Loucy (cell line): ENCODE measurements around the gene NFYA.

Source experiments
- H2AFZ ChIP-seq: fragments of 200-600 bp; sonication (generic); 2 replicates; pipeline ENCODE4 v1.6.0; 2016; ENCODE audit warnings: antibody characterized with exemption, mild to moderate bottlenecking, low read length, moderate library complexity
- H3F3A ChIP-seq: fragments of 200-600 bp; 2 replicates; pipeline ENCODE4 v1.6.0; 2016; ENCODE audit warnings: antibody characterized with exemption, low read depth, mild to moderate bottlenecking
- H3K27me3 ChIP-seq: fragments of 200-600 bp; sonication (generic); 2 replicates; pipeline ENCODE4 v1.6.1; 2014; ENCODE audit warnings: low read length, mild to moderate bottlenecking; ENCODE audit not compliant: insufficient read depth, poor library complexity, severe bottlenecking
- H3K36me3 ChIP-seq: fragments of 200-600 bp; sonication (generic); 2 replicates; pipeline ENCODE4 v1.6.1; 2016; ENCODE audit warnings: low read length; ENCODE audit not compliant: insufficient read depth
- H3K4me1 ChIP-seq: fragments of 200-600 bp; sonication (generic); 2 replicates; pipeline ENCODE4 v1.5.1; 2014; ENCODE audit warnings: low read length, mild to moderate bottlenecking; ENCODE audit not compliant: insufficient read depth, poor library complexity, severe bottlenecking
- H3K4me2 ChIP-seq: fragments of 200-600 bp; sonication (generic); 2 replicates; pipeline ENCODE4 v1.6.0; 2014; ENCODE audit warnings: antibody characterized with exemption, low read length, low read depth, mild to moderate bottlenecking; ENCODE audit not compliant: poor library complexity, severe bottlenecking
- H3K4me3 ChIP-seq: fragments of 200-600 bp; sonication (generic); 2 replicates; pipeline ENCODE4 v1.5.1; 2014; ENCODE audit warnings: low read length, mild to moderate bottlenecking, mixed read lengths; ENCODE audit not compliant: poor library complexity, severe bottlenecking
- H3K79me2 ChIP-seq: fragments of 200-600 bp; sonication (generic); 2 replicates; pipeline ENCODE4 v1.6.1; 2014; ENCODE audit warnings: low read length; ENCODE audit not compliant: insufficient read depth
- H3K9ac ChIP-seq: fragments of 200-600 bp; sonication (generic); 2 replicates; pipeline ENCODE4 v1.6.0; 2014; ENCODE audit warnings: mild to moderate bottlenecking, low read depth, low read length, moderate library complexity; ENCODE audit not compliant: poor library complexity, severe bottlenecking
- H3K9me2 ChIP-seq: fragments of 200-600 bp; sonication (generic); replicated peaks from 2 replicates; pipeline ENCODE4 v1.6.1; 2016; ENCODE audit warnings: low read depth, low read length, mixed read lengths
- H3K9me3 ChIP-seq: fragments of 200-600 bp; sonication (generic); 2 replicates; pipeline ENCODE4 v1.6.1; 2014; ENCODE audit warnings: mild to moderate bottlenecking, antibody characterized with exemption, low read length, low read depth; ENCODE audit not compliant: insufficient read depth
- H4K20me1 ChIP-seq: fragments of 200-600 bp; sonication (generic); 2 replicates; pipeline ENCODE4 v1.6.0; 2014; ENCODE audit warnings: antibody characterized with exemption, low read length, mild to moderate bottlenecking; ENCODE audit not compliant: insufficient read depth, poor library complexity, severe bottlenecking
- EZH2phosphoT487 ChIP-seq: fragments of 200-600 bp; IDR thresholded peaks from 2 replicates; pipeline ENCODE4 v1.6.1; 2018; ENCODE audit warnings: antibody characterized with exemption, mild to moderate bottlenecking, moderate library complexity, borderline replicate concordance
- TF ChIP-seq, protein P1 (sequence below): fragments of 200-600 bp; sonication (generic); conservative IDR thresholded peaks from 2 replicates; pipeline ENCODE4 v1.5.1; 2014; ENCODE audit warnings: mild to moderate bottlenecking, antibody characterized with exemption, low read length

The NFYA gene

DNA sequence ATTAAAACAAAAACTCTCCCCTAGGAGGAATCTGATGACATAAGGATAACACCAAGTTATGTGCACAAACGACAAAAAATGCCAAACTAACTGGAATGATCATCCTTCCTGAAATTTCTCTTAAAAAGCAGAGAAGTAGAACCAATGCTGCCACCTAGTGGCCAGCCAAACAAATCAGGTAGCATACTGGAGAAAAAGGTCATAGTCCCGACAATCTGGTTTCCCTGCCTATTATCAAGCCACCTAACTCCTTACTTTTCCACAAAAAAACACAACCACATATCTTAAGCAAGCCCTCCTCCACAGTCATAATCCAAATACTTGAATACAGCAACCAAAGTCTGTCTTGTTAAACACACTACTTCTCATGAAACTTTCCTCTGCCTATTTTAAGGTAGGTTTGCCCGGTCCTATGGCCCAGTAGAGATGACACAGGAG lies 5.9 kb upstream of the NFYA start:
- H3K36me3 ChIP-seq = no peaks in the 10 kb centered on the region; the same call in 1 of the 2 replicates
- no peak overlapping the region for H3K4me3 ChIP-seq
- H2AFZ ChIP-seq = no peak overlapping the region

DNA sequence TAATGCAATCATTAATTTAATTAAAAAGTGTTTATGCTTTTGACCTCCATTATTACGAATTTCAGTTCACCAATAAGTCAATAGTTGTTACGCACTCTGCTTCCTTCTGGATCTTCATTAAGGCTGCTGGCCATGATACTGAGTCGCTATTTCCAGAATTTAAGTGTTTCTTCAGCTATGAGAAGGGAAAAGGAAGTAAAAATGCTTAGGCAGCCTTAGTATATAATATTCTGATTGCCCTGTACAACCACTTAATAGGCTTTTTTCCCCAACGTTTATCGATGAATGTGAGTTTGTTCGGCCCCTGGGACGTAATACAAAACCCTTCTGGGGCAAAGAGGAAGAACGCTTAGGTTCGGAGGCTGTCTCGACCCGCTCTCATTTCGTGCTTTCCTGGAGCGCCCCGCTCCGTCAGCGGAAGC lies 1.3 kb upstream of the NFYA start:
- TF ChIP-seq, protein P1, sequence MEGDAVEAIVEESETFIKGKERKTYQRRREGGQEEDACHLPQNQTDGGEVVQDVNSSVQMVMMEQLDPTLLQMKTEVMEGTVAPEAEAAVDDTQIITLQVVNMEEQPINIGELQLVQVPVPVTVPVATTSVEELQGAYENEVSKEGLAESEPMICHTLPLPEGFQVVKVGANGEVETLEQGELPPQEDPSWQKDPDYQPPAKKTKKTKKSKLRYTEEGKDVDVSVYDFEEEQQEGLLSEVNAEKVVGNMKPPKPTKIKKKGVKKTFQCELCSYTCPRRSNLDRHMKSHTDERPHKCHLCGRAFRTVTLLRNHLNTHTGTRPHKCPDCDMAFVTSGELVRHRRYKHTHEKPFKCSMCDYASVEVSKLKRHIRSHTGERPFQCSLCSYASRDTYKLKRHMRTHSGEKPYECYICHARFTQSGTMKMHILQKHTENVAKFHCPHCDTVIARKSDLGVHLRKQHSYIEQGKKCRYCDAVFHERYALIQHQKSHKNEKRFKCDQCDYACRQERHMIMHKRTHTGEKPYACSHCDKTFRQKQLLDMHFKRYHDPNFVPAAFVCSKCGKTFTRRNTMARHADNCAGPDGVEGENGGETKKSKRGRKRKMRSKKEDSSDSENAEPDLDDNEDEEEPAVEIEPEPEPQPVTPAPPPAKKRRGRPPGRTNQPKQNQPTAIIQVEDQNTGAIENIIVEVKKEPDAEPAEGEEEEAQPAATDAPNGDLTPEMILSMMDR = 0 out of 2 replicates have a peak, but pooled peaks have one; percentile 8
- no peak for TF ChIP-seq EZH2phosphoT487
- H4K20me1 ChIP-seq = peaks cover 30% of the 10 kb centered on the region
- H3K4me2 ChIP-seq = peak overlapping the region; percentile 87
- peaks cover 55% of the 10 kb centered on the region for H3K79me2 ChIP-seq
- peaks cover 65% of the 10 kb centered on the region for H3K4me1 ChIP-seq
- peaks cover 13% of the 10 kb centered on the region for H3F3A ChIP-seq
- H3K36me3 ChIP-seq = no peaks in the 10 kb centered on the region
- H3K9ac ChIP-seq = peak overlapping the region; percentile 96
- H2AFZ ChIP-seq = peak overlapping the region; percentile 54; the same call in 1 of the 2 replicates
- H3K27me3 ChIP-seq = peaks cover 5% of the 10 kb centered on the region
- H3K9me3 ChIP-seq = no peaks in the 10 kb centered on the region
- no peaks in the 10 kb centered on the region for H3K9me2 ChIP-seq
- H3K4me3 ChIP-seq = peak overlapping the region; percentile 94

More for the DNA sequence above, 5.9 kb upstream of the NFYA start:
- Histone ChIP-seq H3K4me2 (no peak overlapping the region), H4K20me1 (no peaks in the 10 kb centered on the region), H3F3A (peaks cover 8% of the 10 kb centered on the region), H3K9me2 (no peaks in the 10 kb centered on the region), H3K9me3 (no peaks in the 10 kb centered on the region), H3K4me1 (peaks cover 40% of the 10 kb centered on the region), H3K79me2 (peaks cover 27% of the 10 kb centered on the region), H3K9ac (no peak overlapping the region), H3K27me3 (no peaks in the 10 kb centered on the region)
- TF ChIP-seq, protein P1 = peak; percentile 93
- no peak for TF ChIP-seq EZH2phosphoT487

DNA sequence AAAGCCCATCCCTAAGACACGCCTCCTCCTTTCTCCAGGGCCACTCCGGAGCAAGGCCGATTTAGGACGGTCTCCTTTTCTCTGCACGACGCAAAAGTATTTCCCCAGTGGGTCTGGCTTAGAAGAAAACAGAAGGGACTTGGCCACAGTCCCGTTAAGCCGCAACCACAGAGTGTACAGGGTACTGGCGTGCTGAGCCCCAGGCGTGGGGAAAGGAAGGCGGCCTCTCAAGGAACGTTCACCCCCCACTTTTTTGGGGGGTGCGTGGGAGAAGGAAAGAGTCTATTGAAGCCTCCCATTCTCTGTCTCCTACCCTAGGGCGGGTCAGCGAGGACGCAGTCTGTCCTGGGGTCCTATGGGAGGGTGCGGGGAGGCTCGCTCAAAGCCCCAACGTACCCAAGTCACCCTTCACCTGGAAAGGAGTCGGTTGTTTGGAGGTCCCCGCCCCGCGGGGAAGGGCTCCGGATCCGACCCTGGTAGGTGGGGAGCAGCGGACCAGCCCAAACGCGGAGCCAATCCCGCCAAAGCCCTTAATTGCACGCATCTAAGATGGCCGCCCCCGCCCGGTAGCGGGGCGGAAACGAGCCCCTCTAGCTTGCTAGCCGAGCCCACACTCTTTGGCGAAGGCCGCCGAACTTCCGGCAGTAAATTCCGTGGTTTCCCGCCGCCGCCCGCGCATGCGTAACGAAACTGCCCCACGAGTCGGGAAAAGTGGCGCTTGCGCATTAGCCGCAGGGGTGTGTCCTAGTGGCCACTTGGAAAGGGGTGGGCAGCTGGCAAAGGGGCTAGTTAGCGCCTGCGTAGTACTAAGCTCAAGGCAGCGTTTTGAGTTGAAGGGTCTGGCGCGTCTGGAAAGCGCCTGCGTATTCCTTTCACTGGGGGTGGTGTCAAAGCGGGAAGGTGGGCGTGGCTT lies 595 bp upstream of the NFYA start, which contains the start of gene OARD1:
Gene OARD1, minus strand, starts transcription at position 434 of the 913 bp plus-strand sequence. CDS start 722 bp downstream, outside the sequence.
- Histone ChIP-seq H3K9me3 (no peaks in the 10 kb centered on the region), H2AFZ (peak within 1 kb of the TSS; percentile 54), H3K9me2 (no peaks in the 10 kb centered on the region), H3K79me2 (peaks cover 62% of the 10 kb centered on the region), H3K4me2 (peak within 1 kb of the TSS; percentile 100), H3K9ac (peak within 1 kb of the TSS; percentile 96), H4K20me1 (peaks cover 37% of the 10 kb centered on the region), H3K36me3 (no peaks in the 10 kb centered on the region), H3K27me3 (peaks cover 5% of the 10 kb centered on the region), H3K4me1 (peaks cover 69% of the 10 kb centered on the region), H3F3A (peaks cover 13% of the 10 kb centered on the region), H3K4me3 (peak within 1 kb of the TSS; percentile 94)
- TF ChIP-seq EZH2phosphoT487 = no peak
- TF ChIP-seq, protein P1 = no peak
